GM13976 (cell line): Measurements from ENCODE around the gene RERE.

Experiments
- DNase-seq: peaks from one replicate; pipeline ENCODE4 v3.0.0; 2012; ENCODE audit warnings: low spot score
- CTCF ChIP-seq: IDR thresholded peaks from 2 replicates; pipeline ENCODE4 v1.5.1; 2012; ENCODE audit warnings: borderline replicate concordance, mild to moderate bottlenecking; ENCODE audit not compliant: insufficient read depth; ENCODE audit errors: extremely low read depth, missing control alignments, control extremely low read depth
- in situ Hi-C: fragments of 300-500 bp; cut with MboI; formaldehyde crosslinking; loops from one replicate; pipeline ENCODE4 v1.12.0; 2022; ENCODE audit warnings: low sequenced_read_pairs, mixed read lengths, inconsistent platforms; ENCODE audit not compliant: unreplicated experiment

RERE gene

GRCh38 chr1:8389958-8390535, 427.4 kb downstream of the RERE start:
- in situ Hi-C loops, result no loop called here
- no peak for DNase-seq
- TF ChIP-seq CTCF, result no peak

DNA sequence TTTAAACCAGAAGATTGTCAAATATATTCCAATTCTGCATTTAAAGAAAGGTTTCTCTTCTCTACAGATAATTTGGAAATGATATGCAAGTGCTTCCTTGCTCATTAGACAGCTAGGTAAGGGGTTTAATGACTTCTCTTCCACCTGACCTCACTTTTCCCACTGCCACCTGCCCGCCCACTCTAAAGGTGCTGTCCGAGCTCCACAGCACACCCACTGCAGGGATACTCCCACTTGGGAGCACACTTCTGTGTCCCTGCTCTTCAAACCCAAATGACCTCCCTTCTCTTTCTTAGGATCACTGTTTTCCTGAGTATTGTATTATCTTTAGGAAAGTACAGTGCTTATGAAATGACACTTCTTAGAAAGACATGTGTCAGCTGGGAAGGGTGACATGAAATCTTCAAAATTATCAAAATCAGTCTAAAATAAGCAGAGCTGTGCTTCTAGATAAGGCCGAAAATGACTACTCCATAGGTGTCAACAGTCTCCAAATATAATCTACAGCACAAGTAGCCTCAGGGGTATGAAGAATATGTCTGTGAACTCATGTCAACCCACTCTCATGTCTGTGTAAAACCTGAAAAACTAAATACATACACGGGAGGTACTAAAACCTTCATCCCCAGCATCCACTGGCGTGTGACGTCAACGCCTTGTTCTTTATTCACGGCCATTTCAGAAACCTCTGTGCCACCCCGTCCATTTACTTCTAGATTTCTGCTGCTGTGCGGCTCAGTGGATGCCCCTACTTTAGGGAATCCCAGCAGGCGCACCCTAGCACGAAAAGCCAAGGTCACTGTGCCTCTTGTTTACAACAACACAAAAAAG, 428.5 kb downstream of the RERE start:
- in situ Hi-C loops, result no loop called here
- no peak for TF ChIP-seq CTCF
- DNase-seq, result no peak

DNA sequence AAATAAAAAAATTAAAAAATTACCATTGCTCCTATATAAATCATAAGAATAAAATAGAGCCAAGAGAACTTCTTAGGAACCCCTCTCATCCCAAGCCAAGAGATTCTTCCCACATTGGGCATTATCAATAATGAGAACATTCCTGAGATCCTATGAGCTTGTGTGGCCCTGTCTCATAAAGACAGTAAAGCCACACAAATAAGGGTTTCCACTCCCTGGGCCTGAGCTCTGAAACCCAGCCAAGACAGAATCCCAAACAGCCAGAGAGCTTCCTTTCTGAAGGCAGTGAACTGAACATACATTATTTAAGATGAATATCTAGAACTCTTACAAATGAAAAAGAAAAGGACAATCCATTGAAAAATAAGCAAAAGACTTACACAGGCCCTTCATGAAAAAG, 431.2 kb downstream of the RERE start:
- in situ Hi-C loops, result no loop called here
- no peak for DNase-seq
- TF ChIP-seq CTCF, result no peak

DNA sequence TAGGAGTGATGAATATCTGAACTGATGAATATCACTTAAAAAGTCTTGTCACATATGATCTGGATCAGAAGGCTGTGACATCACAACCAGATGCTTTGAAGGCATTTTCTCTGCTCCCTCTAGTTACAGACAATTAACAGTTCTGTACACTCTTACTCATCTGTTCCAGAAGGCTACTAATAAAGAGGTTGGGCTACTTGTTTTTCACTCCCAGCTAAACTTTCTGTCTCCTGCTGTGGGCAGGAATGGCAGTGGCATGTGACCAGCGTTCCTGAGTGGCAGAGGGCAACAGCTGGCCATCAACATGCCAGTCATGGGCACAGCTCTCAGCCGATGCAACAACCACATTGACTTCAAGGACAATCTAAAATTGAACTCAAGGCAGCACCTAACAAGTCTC, 432.9 kb downstream of the RERE start:
- no peak for DNase-seq
- in situ Hi-C loops, result no loop called here
- no peak for TF ChIP-seq CTCF

- TF ChIP-seq CTCF, result no peak
- no peak for DNase-seq
- in situ Hi-C loops, result no loop called here
These were observed 433.4 kb downstream of the RERE start for GRCh38 chr1:8384088-8384487.

GRCh38 chr1:8382608-8383505, 434.6 kb downstream of the RERE start:
- in situ Hi-C loops, result no loop called here
- no peak for TF ChIP-seq CTCF
- DNase-seq, result no peak
